Uterus (tissue), 2 donors: Measurements from ENCODE around the gene COMMD10.

Experiments
- POLR2A ChIP-seq, 2 donors: fragments of 450-650 bp; IDR thresholded peaks; one replicate each; pipeline ENCODE4 v1.6.1; 2016; ENCODE audit warnings: antibody characterized with exemption in 2 of 2, mild to moderate bottlenecking in 1 of 2, moderate library complexity in 1 of 2
- TF ChIP-seq, protein P1 (sequence below), 4 experiments: fragments of 200-600 bp in 2 of 4; fragments of 450-650 bp in 2 of 4; sonication (generic) in 2 of 4; IDR thresholded peaks; one replicate each; pipeline ENCODE4 v1.5.1; 2016 to 2019; ENCODE audit warnings: antibody characterized with exemption in 4 of 4, mild to moderate bottlenecking in 2 of 4, moderate library complexity in 1 of 4

DNA sequence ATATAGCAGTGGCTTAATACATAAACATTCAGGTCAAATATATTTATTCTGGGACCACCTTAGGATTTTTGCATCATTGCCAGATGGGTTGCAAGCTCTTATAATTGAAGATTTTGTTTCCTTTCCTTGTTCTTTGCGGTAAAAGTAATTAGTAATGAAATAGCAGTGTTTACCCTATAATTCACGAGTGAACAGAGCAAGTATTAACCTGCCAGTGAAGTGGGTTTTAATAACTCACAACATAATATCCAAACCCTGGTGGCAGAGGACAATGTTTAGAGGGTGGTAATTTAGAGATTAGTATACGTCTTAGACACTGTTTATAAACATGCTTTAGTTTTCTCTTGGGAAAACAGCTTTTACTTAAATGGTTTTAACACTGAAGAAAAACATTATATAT lies 40.8 kb upstream of the COMMD10 start:
- TF ChIP-seq, protein P1, sequence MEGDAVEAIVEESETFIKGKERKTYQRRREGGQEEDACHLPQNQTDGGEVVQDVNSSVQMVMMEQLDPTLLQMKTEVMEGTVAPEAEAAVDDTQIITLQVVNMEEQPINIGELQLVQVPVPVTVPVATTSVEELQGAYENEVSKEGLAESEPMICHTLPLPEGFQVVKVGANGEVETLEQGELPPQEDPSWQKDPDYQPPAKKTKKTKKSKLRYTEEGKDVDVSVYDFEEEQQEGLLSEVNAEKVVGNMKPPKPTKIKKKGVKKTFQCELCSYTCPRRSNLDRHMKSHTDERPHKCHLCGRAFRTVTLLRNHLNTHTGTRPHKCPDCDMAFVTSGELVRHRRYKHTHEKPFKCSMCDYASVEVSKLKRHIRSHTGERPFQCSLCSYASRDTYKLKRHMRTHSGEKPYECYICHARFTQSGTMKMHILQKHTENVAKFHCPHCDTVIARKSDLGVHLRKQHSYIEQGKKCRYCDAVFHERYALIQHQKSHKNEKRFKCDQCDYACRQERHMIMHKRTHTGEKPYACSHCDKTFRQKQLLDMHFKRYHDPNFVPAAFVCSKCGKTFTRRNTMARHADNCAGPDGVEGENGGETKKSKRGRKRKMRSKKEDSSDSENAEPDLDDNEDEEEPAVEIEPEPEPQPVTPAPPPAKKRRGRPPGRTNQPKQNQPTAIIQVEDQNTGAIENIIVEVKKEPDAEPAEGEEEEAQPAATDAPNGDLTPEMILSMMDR (IDR thresholded peaks at IDR 0.05) = no peak
- TF ChIP-seq POLR2A (IDR thresholded peaks at IDR 0.05) = no peak
